ENCODE data around the gene DPEP3. TPM values are rescaled to one million over a fixed set of nuclear protein-coding genes. Genes with fewer than 3 reads are reported as not detected.
A peak's percentile ranks its signal among the peaks of the same experiment; 100 is the strongest.
"Not testable (repeated sequence)": the region's sequence is repeated elsewhere in the genome, so short reads cannot be mapped to it uniquely, and the experiment has no call there.

Gene DPEP3
- total and polyA plus RNA-seq, 2 experiments from 2014 or later, result 0.51 TPM; not detected in 1

GRCh38 chr16:67996666-67997065 is 16.4 kb upstream of the DPEP3 start:
- H3K4me1 ChIP-seq (ENCODE audit: low read depth), result no peaks in the 10 kb centered on the region
- DNase-seq (ENCODE audit: low read depth in 1 of 2, low spot score in 1 of 2), result no peak
- no peak overlapping the region for H3K27ac ChIP-seq
- H3K9me3 ChIP-seq (ENCODE audit: low read depth), result no peaks in the 10 kb centered on the region
- H3K27me3 ChIP-seq, result peaks cover 9% of the 10 kb centered on the region
- H3K36me3 ChIP-seq, result no peaks in the 10 kb centered on the region
- no peak for TF ChIP-seq CTCF (IDR thresholded peaks at IDR 0.05; ENCODE audit: low read depth, low read length)
- H3K4me3 ChIP-seq, result no peak overlapping the region

- H3K4me1 ChIP-seq (ENCODE audit: low read depth), result no peaks in the 10 kb centered on the region
- TF ChIP-seq CTCF (IDR thresholded peaks at IDR 0.05; ENCODE audit: low read depth, low read length), result no peak
- peaks cover 11% of the 10 kb centered on the region for H3K27me3 ChIP-seq
- no peak for DNase-seq (ENCODE audit: low read depth in 1 of 2, low spot score in 1 of 2)
- no peaks in the 10 kb centered on the region for H3K36me3 ChIP-seq
- no peak overlapping the region for H3K27ac ChIP-seq
- H3K9me3 ChIP-seq (ENCODE audit: low read depth), result no peaks in the 10 kb centered on the region
- H3K4me3 ChIP-seq, result no peak overlapping the region
Measured at GRCh38 chr16:67995423-67995822, 15.1 kb upstream of the DPEP3 start.

- not testable (repeated sequence) for H3K9me3 ChIP-seq (ENCODE audit: low read depth); H3K4me3 ChIP-seq
Measured at GRCh38 chr16:67994040-67994408, 13.7 kb upstream of the DPEP3 start.

GRCh38 chr16:67993207-67994039 is 13.1 kb upstream of the DPEP3 start:
- no peaks in the 10 kb centered on the region for H3K4me1 ChIP-seq (ENCODE audit: low read depth)
- no peak overlapping the region for H3K4me3 ChIP-seq
- no peaks in the 10 kb centered on the region for H3K36me3 ChIP-seq
- DNase-seq (ENCODE audit: low read depth in 1 of 2, low spot score in 1 of 2), result peak; percentile 79 to 81
- no peak overlapping the region for H3K27ac ChIP-seq
- no peaks in the 10 kb centered on the region for H3K9me3 ChIP-seq (ENCODE audit: low read depth)
- TF ChIP-seq CTCF (IDR thresholded peaks at IDR 0.05; ENCODE audit: low read depth, low read length), result peak; percentile 91
- peaks cover 11% of the 10 kb centered on the region for H3K27me3 ChIP-seq

More at GRCh38 chr16:67994040-67994408, 13.7 kb upstream of the DPEP3 start:
- H3K27me3 ChIP-seq, result peaks cover 11% of the 10 kb centered on the region
- not testable (repeated sequence) for DNase-seq (ENCODE audit: low read depth in 1 of 2, low spot score in 1 of 2); H3K4me1 ChIP-seq (ENCODE audit: low read depth); H3K36me3 ChIP-seq; H3K27ac ChIP-seq

- DNase-seq (ENCODE audit: low read depth in 1 of 2, low spot score in 1 of 2), result no peak
Measured at GRCh38 chr16:67992661-67993206, 12.4 kb upstream of the DPEP3 start.

More at GRCh38 chr16:67992661-67993206, 12.4 kb upstream of the DPEP3 start:
- H3K27ac ChIP-seq, result no peak overlapping the region
- peaks cover 11% of the 10 kb centered on the region for H3K27me3 ChIP-seq
- no peaks in the 10 kb centered on the region for H3K36me3 ChIP-seq
- no peaks in the 10 kb centered on the region for H3K9me3 ChIP-seq (ENCODE audit: low read depth)
- no peak overlapping the region for H3K4me3 ChIP-seq
- H3K4me1 ChIP-seq (ENCODE audit: low read depth), result no peaks in the 10 kb centered on the region
- TF ChIP-seq CTCF (IDR thresholded peaks at IDR 0.05; ENCODE audit: low read depth, low read length), result no peak
